ENCODE results near the gene NXNL2. TPM values are rescaled to one million over a fixed set of nuclear protein-coding genes. Genes with fewer than 3 reads are reported as not detected.

The NXNL2 gene
- total and polyA plus RNA-seq, 8 donors = 0.29 to 1.4 (median 0.65) TPM; not detected in 1

DNA sequence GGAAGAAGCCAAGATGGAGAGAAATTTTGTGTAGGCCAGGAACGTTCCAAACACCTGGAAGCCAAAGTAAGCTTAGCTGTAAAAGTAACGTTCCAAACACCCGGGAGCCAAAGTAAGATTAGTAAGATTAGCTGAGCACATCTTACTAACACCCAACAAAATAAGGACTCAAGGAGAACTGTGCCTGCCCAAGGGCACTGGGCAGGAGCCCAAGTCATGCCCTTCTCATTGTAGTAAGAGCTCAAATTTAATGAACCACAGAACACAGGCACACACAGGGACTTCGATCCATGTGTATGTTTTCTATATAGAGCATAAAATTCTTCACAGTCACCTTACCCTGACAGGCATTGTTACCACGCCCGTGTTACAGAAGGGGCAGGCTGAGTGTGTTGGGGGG, 36.1 kb upstream of the NXNL2 start:
- Histone ChIP-seq H3K9me3 (no peaks in the 10 kb centered on the region), H3K4me3 (no peak overlapping the region), H3K27ac (no peak overlapping the region), H3K4me1 (no peaks in the 10 kb centered on the region), H3K27me3 (no peaks in the 10 kb centered on the region), H3K36me3 (no peaks in the 10 kb centered on the region)
- intact Hi-C loops (cut with DNase I) = no loop called here
- TF ChIP-seq, protein P1, sequence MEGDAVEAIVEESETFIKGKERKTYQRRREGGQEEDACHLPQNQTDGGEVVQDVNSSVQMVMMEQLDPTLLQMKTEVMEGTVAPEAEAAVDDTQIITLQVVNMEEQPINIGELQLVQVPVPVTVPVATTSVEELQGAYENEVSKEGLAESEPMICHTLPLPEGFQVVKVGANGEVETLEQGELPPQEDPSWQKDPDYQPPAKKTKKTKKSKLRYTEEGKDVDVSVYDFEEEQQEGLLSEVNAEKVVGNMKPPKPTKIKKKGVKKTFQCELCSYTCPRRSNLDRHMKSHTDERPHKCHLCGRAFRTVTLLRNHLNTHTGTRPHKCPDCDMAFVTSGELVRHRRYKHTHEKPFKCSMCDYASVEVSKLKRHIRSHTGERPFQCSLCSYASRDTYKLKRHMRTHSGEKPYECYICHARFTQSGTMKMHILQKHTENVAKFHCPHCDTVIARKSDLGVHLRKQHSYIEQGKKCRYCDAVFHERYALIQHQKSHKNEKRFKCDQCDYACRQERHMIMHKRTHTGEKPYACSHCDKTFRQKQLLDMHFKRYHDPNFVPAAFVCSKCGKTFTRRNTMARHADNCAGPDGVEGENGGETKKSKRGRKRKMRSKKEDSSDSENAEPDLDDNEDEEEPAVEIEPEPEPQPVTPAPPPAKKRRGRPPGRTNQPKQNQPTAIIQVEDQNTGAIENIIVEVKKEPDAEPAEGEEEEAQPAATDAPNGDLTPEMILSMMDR (IDR thresholded peaks at IDR 0.05) = no peak
- DNase-seq (no peak), ATAC-seq (no peak)

DNA sequence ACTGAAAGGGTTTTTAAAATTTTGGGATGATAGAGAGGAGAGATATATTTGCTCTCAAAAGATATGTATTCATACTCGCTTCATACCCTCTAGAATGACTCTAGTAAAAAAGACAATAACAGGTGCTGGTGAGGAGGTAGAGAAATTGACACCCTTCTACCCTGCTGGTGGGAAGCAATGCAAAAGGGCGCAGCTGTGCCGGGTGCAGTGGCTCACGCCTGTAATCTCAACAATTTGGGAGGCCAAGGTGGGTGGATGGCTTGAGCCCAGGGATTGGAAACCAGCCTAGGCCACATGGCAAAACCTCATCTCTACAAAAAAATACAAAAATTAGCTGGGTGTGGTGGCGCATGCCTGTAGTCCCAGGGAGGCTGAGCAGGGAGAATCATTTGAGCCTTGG, 33.9 kb upstream of the NXNL2 start:
- no peaks in the 10 kb centered on the region for H3K36me3 ChIP-seq
- intact Hi-C loops (cut with DNase I) = no loop called here
- H3K27me3 ChIP-seq = no peaks in the 10 kb centered on the region
- no peaks in the 10 kb centered on the region for H3K9me3 ChIP-seq
- DNase-seq (no peak), ATAC-seq (no peak)
- H3K4me1 ChIP-seq = no peaks in the 10 kb centered on the region
- no peak overlapping the region for H3K4me3 ChIP-seq
- H3K27ac ChIP-seq = no peak overlapping the region
- TF ChIP-seq, protein P1 (IDR thresholded peaks at IDR 0.05) = no peak

DNA sequence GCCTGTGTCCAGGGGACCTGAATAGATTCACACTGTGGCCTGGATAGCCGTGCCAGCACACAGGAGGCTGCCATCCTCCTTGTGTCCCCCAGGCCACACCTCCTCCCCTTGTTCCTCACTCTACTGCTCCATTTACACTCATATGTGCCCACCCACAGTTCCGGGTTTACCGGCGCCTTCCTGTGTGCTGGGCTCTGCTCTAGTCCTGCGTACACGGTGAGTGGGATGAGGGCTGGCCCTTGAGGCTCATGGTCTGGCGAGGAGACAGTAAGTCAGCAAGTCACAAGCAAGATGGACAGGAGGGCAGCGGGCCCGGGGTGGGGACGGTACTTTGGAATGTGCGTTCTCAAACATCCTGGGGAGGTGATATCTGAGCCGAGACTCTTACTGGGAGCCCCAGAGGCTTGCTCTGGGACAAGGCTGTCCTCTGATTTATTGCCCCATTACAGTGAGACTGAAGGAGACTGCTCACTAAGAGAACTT, 32.4 kb upstream of the NXNL2 start:
- H3K4me1 ChIP-seq = no peaks in the 10 kb centered on the region
- no peak overlapping the region for H3K27ac ChIP-seq
- H3K9me3 ChIP-seq = no peaks in the 10 kb centered on the region
- intact Hi-C loops (cut with DNase I) = no loop called here
- DNase-seq (no peak), ATAC-seq (no peak)
- TF ChIP-seq, protein P1 (IDR thresholded peaks at IDR 0.05) = no peak
- no peaks in the 10 kb centered on the region for H3K27me3 ChIP-seq
- H3K36me3 ChIP-seq = no peaks in the 10 kb centered on the region
- H3K4me3 ChIP-seq = no peak overlapping the region

DNA sequence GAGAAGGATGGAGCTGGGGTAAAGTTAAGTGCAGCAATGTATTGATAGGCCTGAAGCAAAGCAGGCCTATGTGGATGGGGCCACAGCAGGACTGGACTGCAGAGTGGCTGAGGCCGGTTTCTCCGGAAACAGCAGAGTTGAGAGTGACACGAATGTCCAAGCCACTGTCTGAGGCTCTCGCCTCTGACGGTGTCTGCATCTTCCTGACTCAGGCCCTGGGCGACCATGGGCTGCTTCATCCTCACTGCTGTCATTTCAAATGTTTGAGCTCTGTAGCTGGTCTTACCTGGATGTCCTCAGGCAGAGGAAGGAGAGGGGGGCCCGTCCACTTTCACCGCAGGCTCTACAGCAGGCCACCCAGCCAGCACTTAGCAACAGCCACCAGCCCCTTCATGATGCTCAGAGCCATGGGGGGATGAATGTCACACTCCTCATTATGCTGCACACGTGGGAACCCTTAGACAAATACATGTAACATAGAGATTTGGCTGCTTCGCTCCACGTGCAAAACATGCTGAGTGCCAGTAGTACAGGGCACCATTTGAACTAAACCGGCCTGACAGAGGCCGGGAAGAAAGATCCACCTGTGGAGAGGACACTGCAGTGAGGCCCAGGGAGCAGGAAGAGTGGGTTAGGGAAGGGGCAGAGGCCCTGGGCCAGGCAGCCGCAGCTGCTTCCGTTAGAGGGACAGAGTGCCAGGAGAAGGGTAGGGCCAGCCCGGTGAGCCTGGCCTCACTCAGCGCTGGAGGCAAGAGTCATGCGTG, 31.7 kb upstream of the NXNL2 start:
- Histone ChIP-seq H3K4me1 (no peaks in the 10 kb centered on the region), H3K4me3 (no peak overlapping the region), H3K27ac (no peak overlapping the region), H3K27me3 (no peaks in the 10 kb centered on the region), H3K9me3 (peaks cover 0 to 1% of the 10 kb centered on the region in 2 donors), H3K36me3 (no peaks in the 10 kb centered on the region)
- no peak for ATAC-seq
- TF ChIP-seq, protein P1 (IDR thresholded peaks at IDR 0.05) = no peak
- no peak for DNase-seq
- intact Hi-C loops (cut with DNase I) = no loop called here

DNA sequence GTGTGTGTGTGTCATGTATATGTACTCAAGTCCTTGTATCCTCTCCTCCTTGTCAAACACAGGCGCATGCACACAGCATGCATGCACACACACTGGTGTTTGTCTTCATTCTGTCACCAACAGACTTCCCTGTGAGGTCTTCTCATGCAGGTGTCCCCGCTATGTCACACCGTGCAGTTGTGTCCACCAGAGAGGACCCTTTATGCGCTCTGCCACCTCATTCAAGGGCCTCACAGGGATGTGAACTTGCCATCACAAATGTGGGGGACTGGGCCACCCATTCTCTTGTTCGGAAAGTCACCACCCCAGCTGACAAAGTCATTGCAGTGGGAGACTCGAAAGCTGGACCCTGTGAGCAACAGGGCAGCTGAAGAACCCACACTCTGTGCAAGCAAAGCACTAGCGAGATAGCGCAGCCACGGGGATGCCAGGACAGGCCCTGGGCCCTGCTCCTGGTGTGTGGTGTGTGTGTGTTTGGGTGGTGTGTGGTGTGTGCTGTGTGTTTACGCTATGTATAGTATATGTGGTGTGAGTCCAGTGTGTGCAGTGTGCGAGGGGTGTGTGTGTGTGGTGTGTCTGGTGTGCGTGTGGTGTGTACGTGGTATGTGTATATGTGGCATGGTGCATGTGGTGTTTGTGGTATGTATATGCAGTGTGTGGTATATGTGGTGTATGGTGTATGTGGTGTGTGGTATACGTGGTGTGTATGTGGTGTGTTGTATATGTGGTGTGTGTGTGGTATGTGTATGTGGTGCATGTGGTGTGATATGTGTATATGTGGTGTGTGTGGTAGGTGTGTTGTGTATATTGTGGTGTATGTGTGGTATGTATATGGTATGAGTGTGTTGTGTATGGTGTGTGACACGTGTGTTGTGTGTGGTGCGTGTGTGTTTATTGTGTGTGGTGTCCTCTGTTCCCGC, 30.9 kb upstream of the NXNL2 start:
- H3K4me3 ChIP-seq = no peak overlapping the region
- no peak overlapping the region for H3K27ac ChIP-seq
- H3K36me3 ChIP-seq = no peaks in the 10 kb centered on the region
- H3K9me3 ChIP-seq = peaks cover 0 to 7% of the 10 kb centered on the region in 2 donors
- intact Hi-C loops (cut with DNase I) = no loop called here
- no peaks in the 10 kb centered on the region for H3K27me3 ChIP-seq
- DNase-seq (no peak), ATAC-seq (no peak)
- TF ChIP-seq, protein P1 (IDR thresholded peaks at IDR 0.05) = no peak
- no peaks in the 10 kb centered on the region for H3K4me1 ChIP-seq
